Neural crest cell (in vitro differentiated cells): Measurements from ENCODE around the gene MAST4. TPM values are rescaled to one million over a fixed set of nuclear protein-coding genes. Genes with fewer than 3 reads are reported as not detected.
"Not testable (repeated sequence)": the region's sequence is repeated elsewhere in the genome, so short reads cannot be mapped to it uniquely, and the experiment has no call there.

Experiments used
- DNase-seq: peaks from one replicate; pipeline ENCODE4 v3.0.0; 2021; ENCODE audit warnings: low read depth, mixed read lengths, low spot score
- H3K27ac Mint-ChIP-seq: one replicate; pipeline ENCODE4 v1.8.0; 2021; ENCODE audit warnings: mild to moderate bottlenecking, mixed read lengths; ENCODE audit not compliant: unreplicated experiment
- H3K27me3 Mint-ChIP-seq: 2 replicates; pipeline ENCODE4 v1.8.0; 2021; ENCODE audit warnings: low read depth, mild to moderate bottlenecking, mixed read lengths
- H3K36me3 Mint-ChIP-seq: 2 replicates; pipeline ENCODE4 v1.8.0; 2021; ENCODE audit warnings: low read depth, mild to moderate bottlenecking, mixed read lengths
- H3K4me1 Mint-ChIP-seq: 2 replicates; pipeline ENCODE4 v1.8.0; 2021; ENCODE audit warnings: mixed read lengths
- H3K4me3 Mint-ChIP-seq: one replicate; pipeline ENCODE4 v1.8.0; 2021; ENCODE audit warnings: mild to moderate bottlenecking, mixed read lengths
- H3K9me3 Mint-ChIP-seq: 2 replicates; pipeline ENCODE4 v1.8.0; 2021; ENCODE audit warnings: mixed read lengths
- total RNA-seq: library from RNA; stranded (reverse); gene quantifications from 2 replicates; pipeline ENCODE4 v1.2.1, GENCODE V29; 2021
- TF ChIP-seq, protein P1 (sequence below): fragments of 200-600 bp; sonication (generic); conservative IDR thresholded peaks from 2 replicates; pipeline ENCODE4 v1.5.0; 2021; ENCODE audit warnings: antibody characterized with exemption, mild to moderate bottlenecking

The MAST4 gene
- total RNA-seq, 1 donor from 2014 or later = 7.3 TPM

DNA sequence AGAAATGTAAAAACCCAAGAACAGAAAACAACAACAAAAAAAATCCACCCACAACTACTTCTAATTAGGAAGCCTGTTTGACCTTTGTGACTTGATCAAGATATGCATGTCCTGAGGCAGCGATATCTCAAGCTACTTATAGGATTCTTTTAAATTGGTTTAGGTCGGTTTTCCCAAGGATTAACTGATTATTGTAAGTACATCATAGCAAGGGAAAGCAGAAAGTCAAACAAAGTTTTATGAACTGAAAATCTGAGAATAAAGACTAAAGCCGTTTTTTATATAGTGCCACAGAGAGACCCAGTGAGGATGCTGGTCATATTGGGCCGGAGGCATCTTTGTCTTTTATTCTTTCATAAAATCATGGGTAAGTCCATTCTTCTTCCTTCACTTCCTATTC lies 528.4 kb downstream of the MAST4 start:
- no peak overlapping the region for H3K27ac Mint-ChIP-seq

DNA sequence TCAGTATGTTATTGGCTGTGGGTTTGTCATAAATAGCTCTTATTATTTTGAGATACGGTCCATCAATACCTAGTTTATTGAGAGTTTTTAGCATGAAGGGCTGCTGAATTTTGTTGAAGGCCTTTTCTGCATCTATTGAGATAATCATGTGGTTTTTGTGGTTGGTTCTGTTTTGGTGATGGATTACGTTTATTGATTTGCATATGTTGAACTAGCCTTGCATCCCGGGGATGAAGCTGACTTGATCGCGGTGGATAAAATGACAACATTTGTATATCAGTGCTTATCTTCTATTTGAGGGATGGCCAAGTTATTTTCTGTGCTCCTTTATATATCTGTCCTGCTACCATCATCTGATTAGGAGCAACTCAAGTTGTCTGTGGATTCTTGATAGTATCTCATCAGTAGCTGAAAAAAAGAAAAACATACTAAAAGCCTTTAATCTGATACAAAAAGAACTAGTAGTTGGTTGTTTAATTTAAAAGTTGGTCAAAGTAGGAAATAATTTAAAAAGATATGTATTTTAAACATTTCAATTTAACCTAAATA lies 531.2 kb downstream of the MAST4 start:
- not testable (repeated sequence) for DNase-seq, H3K9me3 Mint-ChIP-seq, H3K27me3 Mint-ChIP-seq, H3K4me3 Mint-ChIP-seq, H3K4me1 Mint-ChIP-seq, H3K27ac Mint-ChIP-seq, H3K36me3 Mint-ChIP-seq

More for the DNA sequence above, 528.4 kb downstream of the MAST4 start:
- Mint-ChIP-seq H3K4me1 (peaks cover 4% of the 10 kb centered on the region), H3K36me3 (peaks cover 5% of the 10 kb centered on the region), H3K27me3 (no peaks in the 10 kb centered on the region), H3K9me3 (peaks cover 4% of the 10 kb centered on the region), H3K4me3 (no peak overlapping the region)
- TF ChIP-seq, protein P1, sequence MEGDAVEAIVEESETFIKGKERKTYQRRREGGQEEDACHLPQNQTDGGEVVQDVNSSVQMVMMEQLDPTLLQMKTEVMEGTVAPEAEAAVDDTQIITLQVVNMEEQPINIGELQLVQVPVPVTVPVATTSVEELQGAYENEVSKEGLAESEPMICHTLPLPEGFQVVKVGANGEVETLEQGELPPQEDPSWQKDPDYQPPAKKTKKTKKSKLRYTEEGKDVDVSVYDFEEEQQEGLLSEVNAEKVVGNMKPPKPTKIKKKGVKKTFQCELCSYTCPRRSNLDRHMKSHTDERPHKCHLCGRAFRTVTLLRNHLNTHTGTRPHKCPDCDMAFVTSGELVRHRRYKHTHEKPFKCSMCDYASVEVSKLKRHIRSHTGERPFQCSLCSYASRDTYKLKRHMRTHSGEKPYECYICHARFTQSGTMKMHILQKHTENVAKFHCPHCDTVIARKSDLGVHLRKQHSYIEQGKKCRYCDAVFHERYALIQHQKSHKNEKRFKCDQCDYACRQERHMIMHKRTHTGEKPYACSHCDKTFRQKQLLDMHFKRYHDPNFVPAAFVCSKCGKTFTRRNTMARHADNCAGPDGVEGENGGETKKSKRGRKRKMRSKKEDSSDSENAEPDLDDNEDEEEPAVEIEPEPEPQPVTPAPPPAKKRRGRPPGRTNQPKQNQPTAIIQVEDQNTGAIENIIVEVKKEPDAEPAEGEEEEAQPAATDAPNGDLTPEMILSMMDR = no peak
- no peak for DNase-seq

DNA sequence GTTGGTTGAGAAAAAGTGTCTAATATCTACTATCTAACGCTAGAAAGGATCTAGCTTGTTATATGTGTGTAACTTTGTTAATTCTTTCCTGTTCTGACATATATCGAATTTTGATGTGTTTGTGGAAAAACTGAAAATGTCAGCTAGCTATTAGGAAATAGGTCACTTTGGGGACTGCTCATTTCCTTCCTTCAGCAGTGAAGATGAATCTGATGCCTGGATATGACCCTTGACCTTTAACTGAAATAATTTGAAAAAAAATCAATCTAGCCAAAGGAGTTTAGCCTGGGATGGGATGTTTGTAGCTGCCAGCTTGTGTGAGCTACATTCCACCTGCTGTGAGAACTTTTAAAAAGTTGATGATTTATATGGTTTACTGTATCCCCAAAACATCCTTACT lies 533.6 kb downstream of the MAST4 start:
- H3K27ac Mint-ChIP-seq = no peak overlapping the region
- no peaks in the 10 kb centered on the region for H3K27me3 Mint-ChIP-seq
- peaks cover 4% of the 10 kb centered on the region for H3K9me3 Mint-ChIP-seq
- TF ChIP-seq, protein P1 = no peak
- H3K4me3 Mint-ChIP-seq = no peak overlapping the region
- peaks cover 5% of the 10 kb centered on the region for H3K36me3 Mint-ChIP-seq
- H3K4me1 Mint-ChIP-seq = no peaks in the 10 kb centered on the region
- DNase-seq = no peak

DNA sequence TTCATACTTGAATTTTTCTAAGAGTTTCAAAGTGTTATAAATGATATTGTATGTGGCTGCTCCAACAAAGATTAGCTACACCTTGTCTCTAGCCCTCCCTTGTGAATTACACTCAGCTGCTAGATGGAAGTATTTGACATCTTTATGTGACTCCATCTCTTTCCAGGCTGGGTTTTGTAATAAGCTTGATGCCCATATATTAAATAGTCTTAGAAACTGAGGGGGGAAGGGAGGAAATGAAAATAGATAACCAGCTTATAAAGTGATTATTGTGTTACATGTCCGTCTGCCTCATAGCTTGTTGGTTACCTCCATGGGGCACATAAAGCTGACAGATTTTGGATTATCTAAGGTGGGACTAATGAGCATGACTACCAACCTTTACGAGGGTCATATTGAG lies 537.0 kb downstream of the MAST4 start:
- Mint-ChIP-seq H3K4me3 (no peak overlapping the region), H3K27me3 (no peaks in the 10 kb centered on the region), H3K27ac (no peak overlapping the region), H3K9me3 (no peaks in the 10 kb centered on the region), H3K36me3 (no peaks in the 10 kb centered on the region), H3K4me1 (no peaks in the 10 kb centered on the region)
- TF ChIP-seq, protein P1 = no peak
- no peak for DNase-seq

DNA sequence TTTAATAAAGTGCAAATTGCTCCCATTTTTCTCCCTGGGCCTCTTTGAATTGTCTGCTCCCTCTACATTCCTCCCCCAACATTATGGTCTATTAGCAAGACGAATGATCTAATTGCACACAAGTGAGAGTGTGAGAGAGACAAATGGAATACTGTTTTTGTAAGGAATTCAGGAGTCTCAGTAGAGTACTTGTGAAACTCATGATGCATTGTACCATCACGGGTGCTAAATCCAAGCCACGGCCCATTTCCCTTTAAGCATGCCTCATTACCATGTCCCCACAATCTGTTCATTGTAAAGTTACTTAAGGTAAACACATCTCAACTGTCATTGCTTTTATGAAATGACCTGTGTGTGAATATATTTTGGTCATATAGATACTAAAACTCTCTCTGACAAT lies 537.6 kb downstream of the MAST4 start:
- no peaks in the 10 kb centered on the region for H3K4me1 Mint-ChIP-seq
- no peaks in the 10 kb centered on the region for H3K9me3 Mint-ChIP-seq
- H3K27ac Mint-ChIP-seq = no peak overlapping the region
- no peak overlapping the region for H3K4me3 Mint-ChIP-seq
- TF ChIP-seq, protein P1 = no peak
- no peaks in the 10 kb centered on the region for H3K36me3 Mint-ChIP-seq
- DNase-seq = no peak
- no peaks in the 10 kb centered on the region for H3K27me3 Mint-ChIP-seq

DNA sequence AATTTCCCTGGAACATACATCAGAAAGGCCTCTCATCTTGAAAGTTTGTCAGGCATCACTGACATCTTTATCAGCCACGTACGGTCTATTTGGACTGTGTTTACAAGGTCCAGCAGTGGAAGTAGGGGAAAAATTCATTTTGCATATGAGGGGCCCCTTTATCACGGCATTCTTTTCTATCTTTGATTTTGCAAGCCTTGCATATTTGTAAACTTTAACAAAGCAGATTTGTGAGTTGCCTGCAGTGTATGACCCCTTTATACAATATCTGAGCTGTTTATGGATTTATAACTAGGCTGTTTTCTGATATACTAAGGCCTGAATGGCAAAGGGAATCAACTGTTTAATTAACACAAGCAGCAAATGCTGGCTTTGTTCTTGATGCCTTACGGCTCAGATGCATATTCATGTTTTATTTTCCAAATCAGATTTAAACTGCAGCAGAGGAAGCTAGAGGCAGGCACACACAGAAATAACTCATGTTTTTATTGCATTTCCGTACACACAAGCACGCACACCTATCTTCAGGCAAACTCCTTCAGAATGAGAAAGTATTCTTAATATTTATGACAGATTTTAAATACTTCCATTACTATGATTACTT lies 539.3 kb downstream of the MAST4 start:
- TF ChIP-seq, protein P1 = no peak
- H3K27me3 Mint-ChIP-seq = no peaks in the 10 kb centered on the region
- no peaks in the 10 kb centered on the region for H3K4me1 Mint-ChIP-seq
- H3K27ac Mint-ChIP-seq = no peak overlapping the region
- H3K4me3 Mint-ChIP-seq = no peak overlapping the region
- no peaks in the 10 kb centered on the region for H3K36me3 Mint-ChIP-seq
- H3K9me3 Mint-ChIP-seq = no peaks in the 10 kb centered on the region
- no peak for DNase-seq
